Erythroblast (primary cell): ENCODE data around the gene RRM2.

Experiments used
- GATA1 ChIP-seq: IDR thresholded peaks from 2 replicates; pipeline ENCODE4 v1.6.1; 2011; ENCODE audit warnings: low read depth, mild to moderate bottlenecking, control low read depth, low read length, moderate library complexity
- POLR2A ChIP-seq: IDR thresholded peaks from 2 replicates; pipeline ENCODE4 v1.6.1; 2011; ENCODE audit warnings: mild to moderate bottlenecking, low read length

DNA sequence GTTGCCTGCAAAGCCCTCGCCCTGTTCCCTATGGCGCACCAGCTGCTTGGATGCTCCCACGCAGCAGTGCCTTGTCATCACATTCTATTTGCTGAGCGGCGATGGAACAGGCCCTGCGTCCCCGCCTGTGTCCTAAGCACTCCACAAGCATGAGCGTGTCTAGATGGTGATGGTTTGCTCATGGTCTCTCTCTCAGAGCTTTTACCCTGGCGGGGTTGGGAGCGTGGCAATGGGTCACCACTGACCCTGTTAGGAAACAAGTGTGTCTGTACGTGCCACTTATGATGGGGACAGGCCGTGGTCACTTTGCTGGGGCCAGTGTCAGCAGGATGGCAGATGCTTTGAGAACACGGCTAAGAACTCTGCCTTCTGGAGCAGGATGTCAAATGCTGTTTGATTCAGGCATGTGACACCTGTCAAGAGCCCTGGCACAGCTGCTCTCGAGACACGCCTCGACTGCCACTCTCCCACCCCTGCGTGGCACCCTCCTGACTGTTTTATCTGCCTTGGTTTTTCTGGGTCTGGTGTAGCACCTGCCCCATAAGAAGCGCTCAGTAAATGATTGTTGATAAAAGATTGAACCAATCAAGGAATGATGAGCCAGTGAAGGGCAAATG, 44.2 kb downstream of the RRM2 start:
- TF ChIP-seq POLR2A (no peak), GATA1 (no peak)
